GM23338 (cell line): ENCODE data around the gene MED12L. TPM values are rescaled to one million over a fixed set of nuclear protein-coding genes. Genes with fewer than 3 reads are reported as not detected.

Experiments used
- ATAC-seq: fragments of 200-7000 bp; cut with Tn5 transposase; 3 replicates; pipeline ENCODE4 v1.9.1; 2020
- DNase-seq: peaks from one replicate; pipeline ENCODE4 v3.0.0-alpha.2; 2015; ENCODE audit warnings: low spot score
- H2AFZ ChIP-seq: fragments of 200-600 bp; sonication (generic); 2 replicates; pipeline ENCODE4 v1.8.0; 2016; ENCODE audit warnings: antibody characterized with exemption, mild to moderate bottlenecking, moderate library complexity
- H3F3A ChIP-seq: fragments of 200-600 bp; sonication (generic); replicated peaks from 2 replicates; pipeline ENCODE4 v1.8.0; 2017; ENCODE audit warnings: antibody characterized with exemption, mixed run types, low read depth
- H3K27ac ChIP-seq: fragments of 200-600 bp; sonication (generic); 2 replicates; pipeline ENCODE4 v1.6.1; 2016; ENCODE audit warnings: low read depth
- H3K27me3 ChIP-seq: fragments of 200-600 bp; sonication (generic); 2 replicates; pipeline ENCODE4 v1.8.0; 2016; ENCODE audit warnings: mild to moderate bottlenecking, mixed run types, moderate library complexity; ENCODE audit not compliant: insufficient read depth
- H3K36me3 ChIP-seq: fragments of 200-600 bp; sonication (generic); 2 replicates; pipeline ENCODE4 v1.8.0; 2016; ENCODE audit warnings: mild to moderate bottlenecking; ENCODE audit not compliant: insufficient read depth
- H3K4me1 ChIP-seq: fragments of 200-600 bp; sonication (generic); 2 replicates; pipeline ENCODE4 v1.8.0; 2016; ENCODE audit warnings: mild to moderate bottlenecking, moderate library complexity; ENCODE audit not compliant: insufficient read depth
- H3K4me2 ChIP-seq: fragments of 200-600 bp; sonication (generic); 2 replicates; pipeline ENCODE4 v1.7.1; 2017; ENCODE audit warnings: mixed run types
- H3K4me3 ChIP-seq: fragments of 200-600 bp; sonication (generic); 2 replicates; pipeline ENCODE4 v1.6.1; 2016; ENCODE audit warnings: mixed run types
- H3K79me2 ChIP-seq: fragments of 200-600 bp; sonication (generic); replicated peaks from 2 replicates; pipeline ENCODE4 v1.8.0; 2017; ENCODE audit warnings: mild to moderate bottlenecking; ENCODE audit not compliant: insufficient read depth
- H3K9me2 ChIP-seq: fragments of 200-600 bp; sonication (generic); 2 replicates; pipeline ENCODE4 v1.8.0; 2017; ENCODE audit not compliant: insufficient read depth
- H4K20me1 ChIP-seq: fragments of 200-600 bp; sonication (generic); replicated peaks from 2 replicates; pipeline ENCODE4 v1.8.0; 2017; ENCODE audit warnings: mild to moderate bottlenecking; ENCODE audit not compliant: insufficient read depth
- H3K27ac Mint-ChIP-seq: 2 replicates; pipeline ENCODE4 v1.8.0; 2020; ENCODE audit warnings: inconsistent platforms, mild to moderate bottlenecking, moderate library complexity, mixed read lengths
- H3K27me3 Mint-ChIP-seq: 3 replicates; pipeline ENCODE4 v1.8.0; 2022; ENCODE audit warnings: low read depth, mild to moderate bottlenecking, moderate library complexity, mixed read lengths, inconsistent platforms; ENCODE audit not compliant: insufficient read depth, poor library complexity
- H3K36me3 Mint-ChIP-seq: 3 replicates; pipeline ENCODE4 v1.8.0; 2021; ENCODE audit warnings: low read depth, mild to moderate bottlenecking, inconsistent platforms, moderate library complexity, mixed read lengths
- H3K4me1 Mint-ChIP-seq: 3 replicates; pipeline ENCODE4 v1.8.0; 2020; ENCODE audit warnings: mild to moderate bottlenecking, inconsistent platforms, mixed read lengths
- H3K4me3 Mint-ChIP-seq: 3 replicates; pipeline ENCODE4 v1.8.0; 2021; ENCODE audit warnings: moderate library complexity, mild to moderate bottlenecking, inconsistent platforms, mixed read lengths
- H3K9me3 Mint-ChIP-seq: 3 replicates; pipeline ENCODE4 v1.8.0; 2020; ENCODE audit warnings: moderate library complexity, mild to moderate bottlenecking, inconsistent platforms, mixed read lengths
- CREB1 ChIP-seq: fragments of 250-450 bp; sonication (Bioruptor Pico); IDR thresholded peaks from 2 replicates; pipeline ENCODE4 v1.5.0; 2020; ENCODE audit warnings: low read depth, mild to moderate bottlenecking, moderate library complexity
- EZH2 ChIP-seq: fragments of 200-600 bp; sonication (generic); IDR thresholded peaks from one replicate; pipeline ENCODE4 v1.8.0; 2017; ENCODE audit warnings: antibody characterized with exemption, mild to moderate bottlenecking, low read depth; ENCODE audit not compliant: unreplicated experiment
- JUNB ChIP-seq: IDR thresholded peaks from one replicate; pipeline ENCODE4 v1.6.1; 2016; ENCODE audit warnings: antibody characterized with exemption; ENCODE audit not compliant: unreplicated experiment
- NANOG ChIP-seq: IDR thresholded peaks from 2 replicates; pipeline ENCODE4 v1.6.1; 2016; ENCODE audit warnings: antibody characterized with exemption, borderline replicate concordance
- STAT1 ChIP-seq: IDR thresholded peaks from one replicate; pipeline ENCODE4 v1.6.1; 2016; ENCODE audit warnings: antibody characterized with exemption; ENCODE audit not compliant: unreplicated experiment
- ZNF331 ChIP-seq: fragments of 250-450 bp; sonication (Bioruptor Pico); IDR thresholded peaks from 2 replicates; pipeline ENCODE4 v1.5.0; 2020; ENCODE audit warnings: low read depth, mild to moderate bottlenecking, moderate library complexity
- polyA plus RNA-seq: library from polyadenylated mRNA; unstranded; fragments of >200 nt; fragmentation: Nextera tagmentation; extraction: Ambion mirVana; gene quantifications from 2 replicates; pipeline ENCODE4 v1.2.1, GENCODE V29; 2016
- total RNA-seq: library from RNA; depleted of rRNA; stranded (reverse); fragments of >200 nt; shearing (Covaris generic); gene quantifications from 2 replicates; pipeline ENCODE4 v1.2.3, GENCODE V29; 2014
- TF ChIP-seq, protein P1 (sequence below): fragments of 250-450 bp; sonication (Bioruptor Pico); IDR thresholded peaks from 2 replicates; pipeline ENCODE4 v1.5.0; 2020; ENCODE audit warnings: mild to moderate bottlenecking, moderate library complexity
- TF ChIP-seq, protein P2 (sequence below): IDR thresholded peaks from 2 replicates; pipeline ENCODE4 v1.6.1; 2016; ENCODE audit warnings: antibody characterized with exemption
- TF ChIP-seq, protein P3 (sequence below), 2 experiments: fragments of 200-600 bp in 1 of 2; sonication (generic) in 1 of 2; conservative IDR thresholded peaks; 2 replicates each; pipeline versions ENCODE4 v1.5.1 to v1.6.1; 2016 to 2017; ENCODE audit warnings: antibody characterized with exemption in 2 of 2, low read depth in 2 of 2, mild to moderate bottlenecking in 2 of 2, moderate library complexity in 1 of 2
- TF ChIP-seq, protein P4 (sequence below): IDR thresholded peaks from one replicate; pipeline ENCODE4 v1.6.1; 2018; ENCODE audit warnings: antibody characterized with exemption; ENCODE audit not compliant: unreplicated experiment

MED12L gene
- total and polyA plus RNA-seq, 2 experiments from 2014 or later = 5.7 to 25.0 TPM

DNA sequence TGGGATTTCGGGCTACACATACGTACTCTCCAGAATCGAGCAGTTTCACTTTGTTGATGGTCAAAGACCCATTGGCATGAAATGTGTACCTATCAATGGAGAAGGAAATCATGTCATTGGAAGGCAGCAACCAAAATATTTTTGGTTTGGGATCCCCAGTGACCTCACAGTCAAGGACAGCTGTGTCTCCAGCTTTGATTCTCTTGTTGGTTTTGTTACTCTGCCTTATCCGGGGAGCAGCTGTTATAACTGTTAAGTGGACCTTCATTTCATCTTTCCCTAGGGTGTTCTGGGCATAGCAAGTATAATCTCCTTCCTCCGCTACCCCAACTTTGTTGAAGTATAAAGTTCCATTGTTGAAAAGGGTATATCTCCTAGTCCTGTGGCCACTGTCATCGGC lies 352.4 kb downstream of the MED12L start:
- Histone ChIP-seq H3K36me3 (no peaks in the 10 kb centered on the region), H4K20me1 (no peaks in the 10 kb centered on the region), H3K27me3 (no peaks in the 10 kb centered on the region), H3K79me2 (no peaks in the 10 kb centered on the region), H2AFZ (no peak overlapping the region), H3K4me3 (no peak overlapping the region), H3K27ac (no peak overlapping the region), H3F3A (no peaks in the 10 kb centered on the region), H3K4me2 (no peak overlapping the region), H3K4me1 (peaks cover 32% of the 10 kb centered on the region), H3K9me2 (no peaks in the 10 kb centered on the region)
- no peak for DNase-seq
- Mint-ChIP-seq H3K36me3 (no peaks in the 10 kb centered on the region), H3K9me3 (no peaks in the 10 kb centered on the region), H3K27ac (no peak overlapping the region), H3K4me1 (peaks cover 33% of the 10 kb centered on the region), H3K4me3 (no peak overlapping the region), H3K27me3 (no peaks in the 10 kb centered on the region)
- no peak for ATAC-seq
- TF ChIP-seq JUNB (no peak), EZH2 (no peak), STAT1 (no peak), CREB1 (CRISPR knock-in tag) (no peak), NANOG (no peak), ZNF331 (CRISPR knock-in tag) (no peak)
- TF ChIP-seq, protein P1, sequence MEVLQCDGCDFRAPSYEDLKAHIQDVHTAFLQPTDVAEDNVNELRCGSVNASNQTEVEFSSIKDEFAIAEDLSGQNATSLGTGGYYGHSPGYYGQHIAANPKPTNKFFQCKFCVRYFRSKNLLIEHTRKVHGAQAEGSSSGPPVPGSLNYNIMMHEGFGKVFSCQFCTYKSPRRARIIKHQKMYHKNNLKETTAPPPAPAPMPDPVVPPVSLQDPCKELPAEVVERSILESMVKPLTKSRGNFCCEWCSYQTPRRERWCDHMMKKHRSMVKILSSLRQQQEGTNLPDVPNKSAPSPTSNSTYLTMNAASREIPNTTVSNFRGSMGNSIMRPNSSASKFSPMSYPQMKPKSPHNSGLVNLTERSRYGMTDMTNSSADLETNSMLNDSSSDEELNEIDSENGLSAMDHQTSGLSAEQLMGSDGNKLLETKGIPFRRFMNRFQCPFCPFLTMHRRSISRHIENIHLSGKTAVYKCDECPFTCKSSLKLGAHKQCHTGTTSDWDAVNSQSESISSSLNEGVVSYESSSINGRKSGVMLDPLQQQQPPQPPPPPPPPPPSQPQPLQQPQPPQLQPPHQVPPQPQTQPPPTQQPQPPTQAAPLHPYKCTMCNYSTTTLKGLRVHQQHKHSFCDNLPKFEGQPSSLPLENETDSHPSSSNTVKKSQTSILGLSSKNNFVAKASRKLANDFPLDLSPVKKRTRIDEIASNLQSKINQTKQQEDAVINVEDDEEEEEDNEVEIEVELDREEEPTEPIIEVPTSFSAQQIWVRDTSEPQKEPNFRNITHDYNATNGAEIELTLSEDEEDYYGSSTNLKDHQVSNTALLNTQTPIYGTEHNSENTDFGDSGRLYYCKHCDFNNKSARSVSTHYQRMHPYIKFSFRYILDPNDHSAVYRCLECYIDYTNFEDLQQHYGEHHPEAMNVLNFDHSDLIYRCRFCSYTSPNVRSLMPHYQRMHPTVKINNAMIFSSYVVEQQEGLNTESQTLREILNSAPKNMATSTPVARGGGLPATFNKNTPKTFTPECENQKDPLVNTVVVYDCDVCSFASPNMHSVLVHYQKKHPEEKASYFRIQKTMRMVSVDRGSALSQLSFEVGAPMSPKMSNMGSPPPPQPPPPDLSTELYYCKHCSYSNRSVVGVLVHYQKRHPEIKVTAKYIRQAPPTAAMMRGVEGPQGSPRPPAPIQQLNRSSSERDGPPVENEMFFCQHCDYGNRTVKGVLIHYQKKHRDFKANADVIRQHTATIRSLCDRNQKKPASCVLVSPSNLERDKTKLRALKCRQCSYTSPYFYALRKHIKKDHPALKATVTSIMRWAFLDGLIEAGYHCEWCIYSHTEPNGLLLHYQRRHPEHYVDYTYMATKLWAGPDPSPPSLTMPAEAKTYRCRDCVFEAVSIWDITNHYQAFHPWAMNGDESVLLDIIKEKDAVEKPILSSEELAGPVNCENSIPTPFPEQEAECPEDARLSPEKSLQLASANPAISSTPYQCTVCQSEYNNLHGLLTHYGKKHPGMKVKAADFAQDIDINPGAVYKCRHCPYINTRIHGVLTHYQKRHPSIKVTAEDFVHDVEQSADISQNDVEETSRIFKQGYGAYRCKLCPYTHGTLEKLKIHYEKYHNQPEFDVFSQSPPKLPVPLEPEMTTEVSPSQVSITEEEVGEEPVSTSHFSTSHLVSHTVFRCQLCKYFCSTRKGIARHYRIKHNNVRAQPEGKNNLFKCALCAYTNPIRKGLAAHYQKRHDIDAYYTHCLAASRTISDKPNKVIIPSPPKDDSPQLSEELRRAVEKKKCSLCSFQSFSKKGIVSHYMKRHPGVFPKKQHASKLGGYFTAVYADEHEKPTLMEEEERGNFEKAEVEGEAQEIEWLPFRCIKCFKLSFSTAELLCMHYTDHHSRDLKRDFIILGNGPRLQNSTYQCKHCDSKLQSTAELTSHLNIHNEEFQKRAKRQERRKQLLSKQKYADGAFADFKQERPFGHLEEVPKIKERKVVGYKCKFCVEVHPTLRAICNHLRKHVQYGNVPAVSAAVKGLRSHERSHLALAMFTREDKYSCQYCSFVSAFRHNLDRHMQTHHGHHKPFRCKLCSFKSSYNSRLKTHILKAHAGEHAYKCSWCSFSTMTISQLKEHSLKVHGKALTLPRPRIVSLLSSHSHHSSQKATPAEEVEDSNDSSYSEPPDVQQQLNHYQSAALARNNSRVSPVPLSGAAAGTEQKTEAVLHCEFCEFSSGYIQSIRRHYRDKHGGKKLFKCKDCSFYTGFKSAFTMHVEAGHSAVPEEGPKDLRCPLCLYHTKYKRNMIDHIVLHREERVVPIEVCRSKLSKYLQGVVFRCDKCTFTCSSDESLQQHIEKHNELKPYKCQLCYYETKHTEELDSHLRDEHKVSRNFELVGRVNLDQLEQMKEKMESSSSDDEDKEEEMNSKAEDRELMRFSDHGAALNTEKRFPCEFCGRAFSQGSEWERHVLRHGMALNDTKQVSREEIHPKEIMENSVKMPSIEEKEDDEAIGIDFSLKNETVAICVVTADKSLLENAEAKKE (CRISPR knock-in tag) = no peak
- TF ChIP-seq, protein P2, sequence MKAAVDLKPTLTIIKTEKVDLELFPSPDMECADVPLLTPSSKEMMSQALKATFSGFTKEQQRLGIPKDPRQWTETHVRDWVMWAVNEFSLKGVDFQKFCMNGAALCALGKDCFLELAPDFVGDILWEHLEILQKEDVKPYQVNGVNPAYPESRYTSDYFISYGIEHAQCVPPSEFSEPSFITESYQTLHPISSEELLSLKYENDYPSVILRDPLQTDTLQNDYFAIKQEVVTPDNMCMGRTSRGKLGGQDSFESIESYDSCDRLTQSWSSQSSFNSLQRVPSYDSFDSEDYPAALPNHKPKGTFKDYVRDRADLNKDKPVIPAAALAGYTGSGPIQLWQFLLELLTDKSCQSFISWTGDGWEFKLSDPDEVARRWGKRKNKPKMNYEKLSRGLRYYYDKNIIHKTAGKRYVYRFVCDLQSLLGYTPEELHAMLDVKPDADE = no peak
- TF ChIP-seq, protein P3, sequence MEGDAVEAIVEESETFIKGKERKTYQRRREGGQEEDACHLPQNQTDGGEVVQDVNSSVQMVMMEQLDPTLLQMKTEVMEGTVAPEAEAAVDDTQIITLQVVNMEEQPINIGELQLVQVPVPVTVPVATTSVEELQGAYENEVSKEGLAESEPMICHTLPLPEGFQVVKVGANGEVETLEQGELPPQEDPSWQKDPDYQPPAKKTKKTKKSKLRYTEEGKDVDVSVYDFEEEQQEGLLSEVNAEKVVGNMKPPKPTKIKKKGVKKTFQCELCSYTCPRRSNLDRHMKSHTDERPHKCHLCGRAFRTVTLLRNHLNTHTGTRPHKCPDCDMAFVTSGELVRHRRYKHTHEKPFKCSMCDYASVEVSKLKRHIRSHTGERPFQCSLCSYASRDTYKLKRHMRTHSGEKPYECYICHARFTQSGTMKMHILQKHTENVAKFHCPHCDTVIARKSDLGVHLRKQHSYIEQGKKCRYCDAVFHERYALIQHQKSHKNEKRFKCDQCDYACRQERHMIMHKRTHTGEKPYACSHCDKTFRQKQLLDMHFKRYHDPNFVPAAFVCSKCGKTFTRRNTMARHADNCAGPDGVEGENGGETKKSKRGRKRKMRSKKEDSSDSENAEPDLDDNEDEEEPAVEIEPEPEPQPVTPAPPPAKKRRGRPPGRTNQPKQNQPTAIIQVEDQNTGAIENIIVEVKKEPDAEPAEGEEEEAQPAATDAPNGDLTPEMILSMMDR (conservative IDR thresholded peaks at IDR 0.05; ENCODE audit: low read depth in 2 of 2) = no peak
- TF ChIP-seq, protein P4, sequence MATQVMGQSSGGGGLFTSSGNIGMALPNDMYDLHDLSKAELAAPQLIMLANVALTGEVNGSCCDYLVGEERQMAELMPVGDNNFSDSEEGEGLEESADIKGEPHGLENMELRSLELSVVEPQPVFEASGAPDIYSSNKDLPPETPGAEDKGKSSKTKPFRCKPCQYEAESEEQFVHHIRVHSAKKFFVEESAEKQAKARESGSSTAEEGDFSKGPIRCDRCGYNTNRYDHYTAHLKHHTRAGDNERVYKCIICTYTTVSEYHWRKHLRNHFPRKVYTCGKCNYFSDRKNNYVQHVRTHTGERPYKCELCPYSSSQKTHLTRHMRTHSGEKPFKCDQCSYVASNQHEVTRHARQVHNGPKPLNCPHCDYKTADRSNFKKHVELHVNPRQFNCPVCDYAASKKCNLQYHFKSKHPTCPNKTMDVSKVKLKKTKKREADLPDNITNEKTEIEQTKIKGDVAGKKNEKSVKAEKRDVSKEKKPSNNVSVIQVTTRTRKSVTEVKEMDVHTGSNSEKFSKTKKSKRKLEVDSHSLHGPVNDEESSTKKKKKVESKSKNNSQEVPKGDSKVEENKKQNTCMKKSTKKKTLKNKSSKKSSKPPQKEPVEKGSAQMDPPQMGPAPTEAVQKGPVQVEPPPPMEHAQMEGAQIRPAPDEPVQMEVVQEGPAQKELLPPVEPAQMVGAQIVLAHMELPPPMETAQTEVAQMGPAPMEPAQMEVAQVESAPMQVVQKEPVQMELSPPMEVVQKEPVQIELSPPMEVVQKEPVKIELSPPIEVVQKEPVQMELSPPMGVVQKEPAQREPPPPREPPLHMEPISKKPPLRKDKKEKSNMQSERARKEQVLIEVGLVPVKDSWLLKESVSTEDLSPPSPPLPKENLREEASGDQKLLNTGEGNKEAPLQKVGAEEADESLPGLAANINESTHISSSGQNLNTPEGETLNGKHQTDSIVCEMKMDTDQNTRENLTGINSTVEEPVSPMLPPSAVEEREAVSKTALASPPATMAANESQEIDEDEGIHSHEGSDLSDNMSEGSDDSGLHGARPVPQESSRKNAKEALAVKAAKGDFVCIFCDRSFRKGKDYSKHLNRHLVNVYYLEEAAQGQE = no peak
